Activated B cell treated with CpG ODN at 0.5 μM for 24 hours (primary cell): ENCODE measurements around the gene TLR8. TPM values are rescaled to one million over a fixed set of nuclear protein-coding genes. Genes with fewer than 3 reads are reported as not detected.

Source experiments
- ATAC-seq: fragments of 200-7000 bp; cut with Tn5 transposase; one replicate; pipeline ENCODE4 v1.10.0; 2021; ENCODE audit warnings: low read depth, mild to moderate bottlenecking, moderate library complexity
- CTCF ChIA-PET: fragments of 350-600 bp; sonication (Branson Sonifier 250); formaldehyde crosslinking; loops from one replicate; lab custom pipeline; 2021; ENCODE audit warnings: antibody characterized with exemption; lab: Charles Lee
- POLR2A ChIA-PET: fragments of 350-600 bp; sonication (Branson Sonifier 250); formaldehyde crosslinking; loops from one replicate; lab custom pipeline; 2021; ENCODE audit warnings: antibody characterized with exemption; lab: Charles Lee
- DNase-seq: peaks from one replicate; pipeline ENCODE4 v3.0.0; 2022
- H3K27ac Mint-ChIP-seq: one replicate; pipeline ENCODE4 v1.8.0; 2020; ENCODE audit warnings: mixed read lengths
- H3K27me3 Mint-ChIP-seq: one replicate; pipeline ENCODE4 v1.8.0; 2021; ENCODE audit warnings: mixed read lengths
- H3K36me3 Mint-ChIP-seq: one replicate; pipeline ENCODE4 v1.8.0; 2021; ENCODE audit warnings: low read depth, mixed read lengths
- H3K4me1 Mint-ChIP-seq: one replicate; pipeline ENCODE4 v1.8.0; 2021; ENCODE audit warnings: mixed read lengths
- H3K4me3 Mint-ChIP-seq: one replicate; pipeline ENCODE4 v1.8.0; 2020; ENCODE audit warnings: mild to moderate bottlenecking, mixed read lengths
- H3K9me3 Mint-ChIP-seq: one replicate; pipeline ENCODE4 v1.8.0; 2020; ENCODE audit warnings: mixed read lengths
- intact Hi-C: fragments of 100-400 bp; cut with micrococcal nuclease; formaldehyde crosslinking; loops from one replicate; pipeline ENCODE4 v1.15.1; 2024
- total RNA-seq: library from RNA; stranded (reverse); gene quantifications from 2 replicates; pipeline ENCODE4 v1.2.3, GENCODE V29; 2022
- TF ChIP-seq, protein P1 (sequence below): fragments of 200-600 bp; IDR thresholded peaks from one replicate; pipeline ENCODE4 v1.8.0; 2022; ENCODE audit warnings: antibody characterized with exemption, mild to moderate bottlenecking

The TLR8 gene
- total RNA-seq, 1 donor from 2014 or later = 0.22 TPM

DNA sequence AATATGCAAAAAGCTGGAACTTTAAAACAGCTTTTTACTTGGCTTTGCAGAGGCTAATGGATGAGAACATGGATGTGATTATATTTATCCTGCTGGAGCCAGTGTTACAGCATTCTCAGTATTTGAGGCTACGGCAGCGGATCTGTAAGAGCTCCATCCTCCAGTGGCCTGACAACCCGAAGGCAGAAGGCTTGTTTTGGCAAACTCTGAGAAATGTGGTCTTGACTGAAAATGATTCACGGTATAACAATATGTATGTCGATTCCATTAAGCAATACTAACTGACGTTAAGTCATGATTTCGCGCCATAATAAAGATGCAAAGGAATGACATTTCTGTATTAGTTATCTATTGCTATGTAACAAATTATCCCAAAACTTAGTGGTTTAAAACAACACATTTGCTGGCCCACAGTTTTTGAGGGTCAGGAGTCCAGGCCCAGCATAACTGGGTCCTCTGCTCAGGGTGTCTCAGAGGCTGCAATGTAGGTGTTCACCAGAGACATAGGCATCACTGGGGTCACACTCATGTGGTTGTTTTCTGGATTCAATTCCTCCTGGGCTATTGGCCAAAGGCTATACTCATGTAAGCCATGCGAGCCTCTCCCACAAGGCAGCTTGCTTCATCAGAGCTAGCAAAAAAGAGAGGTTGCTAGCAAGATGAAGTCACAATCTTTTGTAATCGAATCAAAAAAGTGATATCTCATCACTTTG lies 15.6 kb downstream of the TLR8 start:
- ATAC-seq (no peak), DNase-seq (no peak)
- POLR2A ChIA-PET = no interaction called here
- Mint-ChIP-seq H3K9me3 (no peaks in the 10 kb centered on the region), H3K4me1 (no peaks in the 10 kb centered on the region), H3K4me3 (no peak overlapping the region), H3K27ac (no peak overlapping the region), H3K36me3 (no peaks in the 10 kb centered on the region), H3K27me3 (no peaks in the 10 kb centered on the region)
- intact Hi-C loops = no loop called here
- CTCF ChIA-PET = no interaction called here
- TF ChIP-seq, protein P1, sequence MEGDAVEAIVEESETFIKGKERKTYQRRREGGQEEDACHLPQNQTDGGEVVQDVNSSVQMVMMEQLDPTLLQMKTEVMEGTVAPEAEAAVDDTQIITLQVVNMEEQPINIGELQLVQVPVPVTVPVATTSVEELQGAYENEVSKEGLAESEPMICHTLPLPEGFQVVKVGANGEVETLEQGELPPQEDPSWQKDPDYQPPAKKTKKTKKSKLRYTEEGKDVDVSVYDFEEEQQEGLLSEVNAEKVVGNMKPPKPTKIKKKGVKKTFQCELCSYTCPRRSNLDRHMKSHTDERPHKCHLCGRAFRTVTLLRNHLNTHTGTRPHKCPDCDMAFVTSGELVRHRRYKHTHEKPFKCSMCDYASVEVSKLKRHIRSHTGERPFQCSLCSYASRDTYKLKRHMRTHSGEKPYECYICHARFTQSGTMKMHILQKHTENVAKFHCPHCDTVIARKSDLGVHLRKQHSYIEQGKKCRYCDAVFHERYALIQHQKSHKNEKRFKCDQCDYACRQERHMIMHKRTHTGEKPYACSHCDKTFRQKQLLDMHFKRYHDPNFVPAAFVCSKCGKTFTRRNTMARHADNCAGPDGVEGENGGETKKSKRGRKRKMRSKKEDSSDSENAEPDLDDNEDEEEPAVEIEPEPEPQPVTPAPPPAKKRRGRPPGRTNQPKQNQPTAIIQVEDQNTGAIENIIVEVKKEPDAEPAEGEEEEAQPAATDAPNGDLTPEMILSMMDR = no peak

- DNase-seq (no peak), ATAC-seq (no peak)
- no peaks in the 10 kb centered on the region for H3K27me3 Mint-ChIP-seq
- H3K9me3 Mint-ChIP-seq = no peaks in the 10 kb centered on the region
- H3K27ac Mint-ChIP-seq = no peak overlapping the region
- no peak overlapping the region for H3K4me3 Mint-ChIP-seq
- CTCF ChIA-PET = no interaction called here
- TF ChIP-seq, protein P1 = no peak
- no peaks in the 10 kb centered on the region for H3K36me3 Mint-ChIP-seq
- H3K4me1 Mint-ChIP-seq = no peaks in the 10 kb centered on the region
- POLR2A ChIA-PET = no interaction called here
- intact Hi-C loops = no loop called here
These were observed 16.1 kb downstream of the TLR8 start for GRCh38 chrX:12922599-12922919.

DNA sequence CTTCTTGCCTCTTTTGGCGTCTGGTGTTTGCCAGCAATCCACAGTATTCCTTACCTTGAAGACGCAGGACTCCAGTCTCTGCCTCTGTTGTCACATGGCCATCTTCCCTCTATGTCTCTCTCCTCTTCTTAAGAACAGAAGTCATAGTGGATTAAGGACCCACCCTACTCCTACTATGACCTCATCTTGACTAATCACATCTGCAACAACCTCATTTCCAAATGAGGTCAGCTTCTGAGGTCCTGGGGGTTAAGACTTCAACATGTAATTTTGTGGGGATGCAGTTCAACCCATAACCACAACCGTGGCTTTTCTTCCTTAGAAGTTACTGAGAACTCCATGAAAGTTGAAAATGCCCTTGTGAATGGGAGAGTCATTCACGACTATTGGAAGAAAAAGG lies 23.3 kb downstream of the TLR8 start:
- H3K9me3 Mint-ChIP-seq = no peaks in the 10 kb centered on the region
- H3K36me3 Mint-ChIP-seq = no peaks in the 10 kb centered on the region
- DNase-seq (no peak), ATAC-seq (no peak)
- H3K4me1 Mint-ChIP-seq = no peaks in the 10 kb centered on the region
- POLR2A ChIA-PET = no interaction called here
- H3K27me3 Mint-ChIP-seq = no peaks in the 10 kb centered on the region
- H3K4me3 Mint-ChIP-seq = no peak overlapping the region
- H3K27ac Mint-ChIP-seq = no peak overlapping the region
- CTCF ChIA-PET = no interaction called here
- TF ChIP-seq, protein P1 = no peak
- intact Hi-C loops = no loop called here

GRCh38 chrX:12930150-12930549 lies 23.7 kb downstream of the TLR8 start:
- no peak overlapping the region for H3K4me3 Mint-ChIP-seq
- ATAC-seq = no peak
- intact Hi-C loops = no loop called here
- no peaks in the 10 kb centered on the region for H3K9me3 Mint-ChIP-seq
- CTCF ChIA-PET = no interaction called here
- POLR2A ChIA-PET = no interaction called here
- no peak overlapping the region for H3K27ac Mint-ChIP-seq
- H3K4me1 Mint-ChIP-seq = no peaks in the 10 kb centered on the region
- DNase-seq = no peak
- H3K36me3 Mint-ChIP-seq = no peaks in the 10 kb centered on the region
- TF ChIP-seq, protein P1 = no peak
- H3K27me3 Mint-ChIP-seq = no peaks in the 10 kb centered on the region

DNA sequence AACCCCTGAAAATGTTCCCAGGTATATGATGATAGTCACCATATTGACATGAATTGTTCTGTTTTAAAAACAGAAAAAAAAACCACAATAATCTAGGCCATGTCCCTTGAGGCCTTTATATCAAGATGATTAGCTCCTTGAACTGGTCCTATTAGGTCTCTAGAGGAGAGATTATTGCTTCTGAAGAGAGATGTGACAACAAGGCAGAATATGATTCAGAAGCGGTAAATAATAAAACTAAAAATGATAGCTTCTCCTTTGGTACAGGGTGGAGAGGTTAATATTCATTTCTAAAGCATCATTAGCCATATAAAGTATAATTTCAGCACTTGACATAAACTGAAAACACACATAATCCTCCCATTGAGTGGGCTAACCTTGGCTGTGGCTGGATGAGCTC lies 25.8 kb downstream of the TLR8 start:
- Mint-ChIP-seq H3K27me3 (no peaks in the 10 kb centered on the region), H3K27ac (no peak overlapping the region), H3K9me3 (no peaks in the 10 kb centered on the region), H3K4me3 (no peak overlapping the region), H3K36me3 (no peaks in the 10 kb centered on the region), H3K4me1 (no peaks in the 10 kb centered on the region)
- TF ChIP-seq, protein P1 = no peak
- no peak for ATAC-seq
- CTCF ChIA-PET = no interaction called here
- POLR2A ChIA-PET = no interaction called here
- intact Hi-C loops = no loop called here
- no peak for DNase-seq
